GM23338 (cell line): ENCODE results near the gene TMEM145.

Experiments used
- CREB1 ChIP-seq: fragments of 250-450 bp; sonication (Bioruptor Pico); IDR thresholded peaks from 2 replicates; pipeline ENCODE4 v1.5.0; 2020; ENCODE audit warnings: low read depth, mild to moderate bottlenecking, moderate library complexity
- CTCF ChIP-seq, 2 experiments: fragments of 200-600 bp in 1 of 2; sonication (generic) in 1 of 2; conservative IDR thresholded peaks; 2 replicates each; pipeline versions ENCODE4 v1.5.1 to v1.6.1; 2016 to 2017; ENCODE audit warnings: antibody characterized with exemption in 2 of 2, low read depth in 2 of 2, mild to moderate bottlenecking in 2 of 2, moderate library complexity in 1 of 2
- EZH2 ChIP-seq: fragments of 200-600 bp; sonication (generic); IDR thresholded peaks from one replicate; pipeline ENCODE4 v1.8.0; 2017; ENCODE audit warnings: antibody characterized with exemption, mild to moderate bottlenecking, low read depth; ENCODE audit not compliant: unreplicated experiment
- EZH2phosphoT487 ChIP-seq: fragments of 200-600 bp; sonication (generic); IDR thresholded peaks from one replicate; pipeline ENCODE4 v1.8.1; 2018; ENCODE audit warnings: antibody characterized with exemption; ENCODE audit not compliant: unreplicated experiment
- JUNB ChIP-seq: IDR thresholded peaks from one replicate; pipeline ENCODE4 v1.6.1; 2016; ENCODE audit warnings: antibody characterized with exemption; ENCODE audit not compliant: unreplicated experiment
- NANOG ChIP-seq: IDR thresholded peaks from 2 replicates; pipeline ENCODE4 v1.6.1; 2016; ENCODE audit warnings: antibody characterized with exemption, borderline replicate concordance
- POLR2AphosphoS5 ChIP-seq: IDR thresholded peaks from 2 replicates; pipeline ENCODE4 v1.6.1; 2016; ENCODE audit warnings: antibody characterized with exemption, low read depth
- REST ChIP-seq: IDR thresholded peaks from one replicate; pipeline ENCODE4 v1.6.1; 2018; ENCODE audit warnings: antibody characterized with exemption; ENCODE audit not compliant: unreplicated experiment
- STAT1 ChIP-seq: IDR thresholded peaks from one replicate; pipeline ENCODE4 v1.6.1; 2016; ENCODE audit warnings: antibody characterized with exemption; ENCODE audit not compliant: unreplicated experiment
- ZNF331 ChIP-seq: fragments of 250-450 bp; sonication (Bioruptor Pico); IDR thresholded peaks from 2 replicates; pipeline ENCODE4 v1.5.0; 2020; ENCODE audit warnings: low read depth, mild to moderate bottlenecking, moderate library complexity
- TF ChIP-seq, protein P1 (sequence below): IDR thresholded peaks from 2 replicates; pipeline ENCODE4 v1.6.1; 2016; ENCODE audit warnings: antibody characterized with exemption
- TF ChIP-seq, protein P2 (sequence below): fragments of 250-450 bp; sonication (Bioruptor Pico); IDR thresholded peaks from 2 replicates; pipeline ENCODE4 v1.5.0; 2020; ENCODE audit warnings: mild to moderate bottlenecking, moderate library complexity

GRCh38 chr19:42366673-42367072 is 53.6 kb downstream of the TMEM145 start:
- TF ChIP-seq CTCF (conservative IDR thresholded peaks at IDR 0.05; ENCODE audit: low read depth in 2 of 2) (no peak), EZH2 (no peak), EZH2phosphoT487 (no peak), STAT1 (no peak), REST (no peak), POLR2AphosphoS5 (no peak), JUNB (no peak), CREB1 (CRISPR knock-in tag) (no peak), ZNF331 (CRISPR knock-in tag) (no peak), NANOG (no peak)
- TF ChIP-seq, protein P1, sequence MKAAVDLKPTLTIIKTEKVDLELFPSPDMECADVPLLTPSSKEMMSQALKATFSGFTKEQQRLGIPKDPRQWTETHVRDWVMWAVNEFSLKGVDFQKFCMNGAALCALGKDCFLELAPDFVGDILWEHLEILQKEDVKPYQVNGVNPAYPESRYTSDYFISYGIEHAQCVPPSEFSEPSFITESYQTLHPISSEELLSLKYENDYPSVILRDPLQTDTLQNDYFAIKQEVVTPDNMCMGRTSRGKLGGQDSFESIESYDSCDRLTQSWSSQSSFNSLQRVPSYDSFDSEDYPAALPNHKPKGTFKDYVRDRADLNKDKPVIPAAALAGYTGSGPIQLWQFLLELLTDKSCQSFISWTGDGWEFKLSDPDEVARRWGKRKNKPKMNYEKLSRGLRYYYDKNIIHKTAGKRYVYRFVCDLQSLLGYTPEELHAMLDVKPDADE = no peak
- TF ChIP-seq, protein P2, sequence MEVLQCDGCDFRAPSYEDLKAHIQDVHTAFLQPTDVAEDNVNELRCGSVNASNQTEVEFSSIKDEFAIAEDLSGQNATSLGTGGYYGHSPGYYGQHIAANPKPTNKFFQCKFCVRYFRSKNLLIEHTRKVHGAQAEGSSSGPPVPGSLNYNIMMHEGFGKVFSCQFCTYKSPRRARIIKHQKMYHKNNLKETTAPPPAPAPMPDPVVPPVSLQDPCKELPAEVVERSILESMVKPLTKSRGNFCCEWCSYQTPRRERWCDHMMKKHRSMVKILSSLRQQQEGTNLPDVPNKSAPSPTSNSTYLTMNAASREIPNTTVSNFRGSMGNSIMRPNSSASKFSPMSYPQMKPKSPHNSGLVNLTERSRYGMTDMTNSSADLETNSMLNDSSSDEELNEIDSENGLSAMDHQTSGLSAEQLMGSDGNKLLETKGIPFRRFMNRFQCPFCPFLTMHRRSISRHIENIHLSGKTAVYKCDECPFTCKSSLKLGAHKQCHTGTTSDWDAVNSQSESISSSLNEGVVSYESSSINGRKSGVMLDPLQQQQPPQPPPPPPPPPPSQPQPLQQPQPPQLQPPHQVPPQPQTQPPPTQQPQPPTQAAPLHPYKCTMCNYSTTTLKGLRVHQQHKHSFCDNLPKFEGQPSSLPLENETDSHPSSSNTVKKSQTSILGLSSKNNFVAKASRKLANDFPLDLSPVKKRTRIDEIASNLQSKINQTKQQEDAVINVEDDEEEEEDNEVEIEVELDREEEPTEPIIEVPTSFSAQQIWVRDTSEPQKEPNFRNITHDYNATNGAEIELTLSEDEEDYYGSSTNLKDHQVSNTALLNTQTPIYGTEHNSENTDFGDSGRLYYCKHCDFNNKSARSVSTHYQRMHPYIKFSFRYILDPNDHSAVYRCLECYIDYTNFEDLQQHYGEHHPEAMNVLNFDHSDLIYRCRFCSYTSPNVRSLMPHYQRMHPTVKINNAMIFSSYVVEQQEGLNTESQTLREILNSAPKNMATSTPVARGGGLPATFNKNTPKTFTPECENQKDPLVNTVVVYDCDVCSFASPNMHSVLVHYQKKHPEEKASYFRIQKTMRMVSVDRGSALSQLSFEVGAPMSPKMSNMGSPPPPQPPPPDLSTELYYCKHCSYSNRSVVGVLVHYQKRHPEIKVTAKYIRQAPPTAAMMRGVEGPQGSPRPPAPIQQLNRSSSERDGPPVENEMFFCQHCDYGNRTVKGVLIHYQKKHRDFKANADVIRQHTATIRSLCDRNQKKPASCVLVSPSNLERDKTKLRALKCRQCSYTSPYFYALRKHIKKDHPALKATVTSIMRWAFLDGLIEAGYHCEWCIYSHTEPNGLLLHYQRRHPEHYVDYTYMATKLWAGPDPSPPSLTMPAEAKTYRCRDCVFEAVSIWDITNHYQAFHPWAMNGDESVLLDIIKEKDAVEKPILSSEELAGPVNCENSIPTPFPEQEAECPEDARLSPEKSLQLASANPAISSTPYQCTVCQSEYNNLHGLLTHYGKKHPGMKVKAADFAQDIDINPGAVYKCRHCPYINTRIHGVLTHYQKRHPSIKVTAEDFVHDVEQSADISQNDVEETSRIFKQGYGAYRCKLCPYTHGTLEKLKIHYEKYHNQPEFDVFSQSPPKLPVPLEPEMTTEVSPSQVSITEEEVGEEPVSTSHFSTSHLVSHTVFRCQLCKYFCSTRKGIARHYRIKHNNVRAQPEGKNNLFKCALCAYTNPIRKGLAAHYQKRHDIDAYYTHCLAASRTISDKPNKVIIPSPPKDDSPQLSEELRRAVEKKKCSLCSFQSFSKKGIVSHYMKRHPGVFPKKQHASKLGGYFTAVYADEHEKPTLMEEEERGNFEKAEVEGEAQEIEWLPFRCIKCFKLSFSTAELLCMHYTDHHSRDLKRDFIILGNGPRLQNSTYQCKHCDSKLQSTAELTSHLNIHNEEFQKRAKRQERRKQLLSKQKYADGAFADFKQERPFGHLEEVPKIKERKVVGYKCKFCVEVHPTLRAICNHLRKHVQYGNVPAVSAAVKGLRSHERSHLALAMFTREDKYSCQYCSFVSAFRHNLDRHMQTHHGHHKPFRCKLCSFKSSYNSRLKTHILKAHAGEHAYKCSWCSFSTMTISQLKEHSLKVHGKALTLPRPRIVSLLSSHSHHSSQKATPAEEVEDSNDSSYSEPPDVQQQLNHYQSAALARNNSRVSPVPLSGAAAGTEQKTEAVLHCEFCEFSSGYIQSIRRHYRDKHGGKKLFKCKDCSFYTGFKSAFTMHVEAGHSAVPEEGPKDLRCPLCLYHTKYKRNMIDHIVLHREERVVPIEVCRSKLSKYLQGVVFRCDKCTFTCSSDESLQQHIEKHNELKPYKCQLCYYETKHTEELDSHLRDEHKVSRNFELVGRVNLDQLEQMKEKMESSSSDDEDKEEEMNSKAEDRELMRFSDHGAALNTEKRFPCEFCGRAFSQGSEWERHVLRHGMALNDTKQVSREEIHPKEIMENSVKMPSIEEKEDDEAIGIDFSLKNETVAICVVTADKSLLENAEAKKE (CRISPR knock-in tag) = no peak
